Suprapubic skin (tissue), 4 donors: ENCODE measurements around the gene NR0B1. TPM values are rescaled to one million over a fixed set of nuclear protein-coding genes. Genes with fewer than 3 reads are reported as not detected.

Source experiments
- DNase-seq, 2 donors: peaks; one replicate each; pipeline ENCODE4 v3.0.0-alpha.2; 2019; ENCODE audit warnings: low spot score in 2 of 2
- H3K27ac ChIP-seq: fragments of 200-600 bp; sonication (generic); one replicate; pipeline ENCODE4 v1.5.1; 2019
- H3K27me3 ChIP-seq: fragments of 200-600 bp; sonication (generic); one replicate; pipeline ENCODE4 v1.5.1; 2019
- H3K36me3 ChIP-seq: fragments of 200-600 bp; sonication (generic); one replicate; pipeline ENCODE4 v1.5.1; 2019
- H3K4me1 ChIP-seq: fragments of 200-600 bp; sonication (generic); one replicate; pipeline ENCODE4 v1.5.1; 2019
- H3K4me3 ChIP-seq: fragments of 200-600 bp; sonication (generic); one replicate; pipeline ENCODE4 v1.5.1; 2019; ENCODE audit warnings: mild to moderate bottlenecking
- H3K9me3 ChIP-seq: fragments of 200-600 bp; sonication (generic); one replicate; pipeline ENCODE4 v1.5.1; 2019
- EP300 ChIP-seq: sonication (generic); formaldehyde crosslinking; IDR thresholded peaks from one replicate; pipeline ENCODE4 v1.6.1; 2017; ENCODE audit warnings: antibody characterized with exemption
- POLR2A ChIP-seq, 2 donors: fragments of 450-650 bp; IDR thresholded peaks; one replicate each; pipeline ENCODE4 v1.6.1; 2017; ENCODE audit warnings: antibody characterized with exemption in 2 of 2, mild to moderate bottlenecking in 2 of 2, moderate library complexity in 2 of 2
- POLR2AphosphoS5 ChIP-seq, 3 donors: sonication (generic); formaldehyde crosslinking; IDR thresholded peaks; one replicate each; pipeline ENCODE4 v1.6.1; 2017; ENCODE audit warnings: antibody characterized with exemption in 3 of 3
- WGBS: methylation state at CpG from one replicate; pipeline ENCODE4 v1.1.5; 2018; 5-methylcytosine and 5-hydroxymethylcytosine counted together
- total RNA-seq, 4 donors: library from RNA; depleted of rRNA; stranded (reverse); fragments of >200 nt; gene quantifications; one replicate each; pipeline ENCODE4 v1.1.0, GENCODE V29; 2016
- TF ChIP-seq, protein P1 (sequence below), 2 donors: fragments of 200-600 bp in 1 of 2; fragments of 450-650 bp in 1 of 2; sonication (generic) in 1 of 2; IDR thresholded peaks; one replicate each; pipeline ENCODE4 v1.5.1; 2016 to 2019; ENCODE audit warnings: antibody characterized with exemption in 2 of 2, mild to moderate bottlenecking in 1 of 2, moderate library complexity in 1 of 2

NR0B1 gene
- total RNA-seq, 4 donors from 2014 or later, result not detected

DNA sequence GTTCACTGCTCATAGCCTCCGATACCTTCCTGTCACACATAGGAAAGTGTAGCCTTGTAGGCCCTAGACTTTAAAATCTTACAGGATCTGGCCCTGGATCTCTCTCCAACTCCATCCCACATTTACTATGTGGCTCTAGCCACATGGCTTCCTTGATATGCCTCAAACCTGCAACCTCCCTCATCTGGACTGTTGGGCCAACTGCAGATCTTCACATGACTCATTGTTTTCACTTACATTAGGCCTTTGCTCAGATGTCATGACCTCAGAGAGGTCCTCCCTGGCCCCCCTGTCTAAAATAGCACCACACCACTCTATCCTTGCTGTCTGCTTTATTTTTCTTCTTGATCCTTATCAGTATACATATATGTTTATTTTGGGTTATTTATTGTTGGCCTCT lies 8.1 kb upstream of the NR0B1 start:
- DNase-seq, result no peak

DNA sequence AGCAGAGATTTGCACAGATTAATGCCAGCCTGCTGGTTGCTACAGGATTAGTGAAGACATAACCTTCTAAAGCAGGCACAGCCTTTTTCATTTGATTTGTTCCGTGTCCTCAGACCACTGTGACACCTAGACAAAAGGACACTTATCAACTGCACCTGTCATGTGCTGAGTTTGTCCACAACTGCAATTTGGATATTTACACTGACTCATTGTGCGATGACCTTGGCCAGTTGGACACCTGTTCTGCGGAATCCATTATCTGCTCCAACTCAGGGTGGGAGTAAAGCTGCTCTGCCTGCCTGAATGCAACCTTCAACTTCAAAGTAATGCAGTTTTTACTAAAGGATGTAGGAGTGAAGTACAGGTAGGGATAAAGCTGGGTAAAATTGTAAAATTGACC lies 4.1 kb upstream of the NR0B1 start:
- Histone ChIP-seq H3K4me1 (peaks cover 5% of the 10 kb centered on the region), H3K9me3 (no peaks in the 10 kb centered on the region), H3K4me3 (no peak overlapping the region), H3K27ac (no peak overlapping the region), H3K27me3 (peaks cover 11% of the 10 kb centered on the region), H3K36me3 (no peaks in the 10 kb centered on the region)
- WGBS, result 84% methylated on average over 3 of the region's 3 CpGs
- no peak for DNase-seq
- no peak for TF ChIP-seq POLR2AphosphoS5 (IDR thresholded peaks at IDR 0.05)
- TF ChIP-seq EP300, result no peak
- no peak for TF ChIP-seq POLR2A (IDR thresholded peaks at IDR 0.05)
- TF ChIP-seq, protein P1, sequence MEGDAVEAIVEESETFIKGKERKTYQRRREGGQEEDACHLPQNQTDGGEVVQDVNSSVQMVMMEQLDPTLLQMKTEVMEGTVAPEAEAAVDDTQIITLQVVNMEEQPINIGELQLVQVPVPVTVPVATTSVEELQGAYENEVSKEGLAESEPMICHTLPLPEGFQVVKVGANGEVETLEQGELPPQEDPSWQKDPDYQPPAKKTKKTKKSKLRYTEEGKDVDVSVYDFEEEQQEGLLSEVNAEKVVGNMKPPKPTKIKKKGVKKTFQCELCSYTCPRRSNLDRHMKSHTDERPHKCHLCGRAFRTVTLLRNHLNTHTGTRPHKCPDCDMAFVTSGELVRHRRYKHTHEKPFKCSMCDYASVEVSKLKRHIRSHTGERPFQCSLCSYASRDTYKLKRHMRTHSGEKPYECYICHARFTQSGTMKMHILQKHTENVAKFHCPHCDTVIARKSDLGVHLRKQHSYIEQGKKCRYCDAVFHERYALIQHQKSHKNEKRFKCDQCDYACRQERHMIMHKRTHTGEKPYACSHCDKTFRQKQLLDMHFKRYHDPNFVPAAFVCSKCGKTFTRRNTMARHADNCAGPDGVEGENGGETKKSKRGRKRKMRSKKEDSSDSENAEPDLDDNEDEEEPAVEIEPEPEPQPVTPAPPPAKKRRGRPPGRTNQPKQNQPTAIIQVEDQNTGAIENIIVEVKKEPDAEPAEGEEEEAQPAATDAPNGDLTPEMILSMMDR (IDR thresholded peaks at IDR 0.05), result no peak

More for the DNA sequence above, 8.1 kb upstream of the NR0B1 start:
- Histone ChIP-seq H3K36me3 (no peaks in the 10 kb centered on the region), H3K27me3 (no peaks in the 10 kb centered on the region), H3K4me1 (no peaks in the 10 kb centered on the region), H3K9me3 (no peaks in the 10 kb centered on the region), H3K27ac (no peak overlapping the region), H3K4me3 (no peak overlapping the region)
- no peak for TF ChIP-seq EP300
- no peak for TF ChIP-seq POLR2A (IDR thresholded peaks at IDR 0.05)
- TF ChIP-seq, protein P1 (IDR thresholded peaks at IDR 0.05), result no peak
- no peak for TF ChIP-seq POLR2AphosphoS5 (IDR thresholded peaks at IDR 0.05)
- WGBS, result 96% methylated on average over 1 of the region's 1 CpG

DNA sequence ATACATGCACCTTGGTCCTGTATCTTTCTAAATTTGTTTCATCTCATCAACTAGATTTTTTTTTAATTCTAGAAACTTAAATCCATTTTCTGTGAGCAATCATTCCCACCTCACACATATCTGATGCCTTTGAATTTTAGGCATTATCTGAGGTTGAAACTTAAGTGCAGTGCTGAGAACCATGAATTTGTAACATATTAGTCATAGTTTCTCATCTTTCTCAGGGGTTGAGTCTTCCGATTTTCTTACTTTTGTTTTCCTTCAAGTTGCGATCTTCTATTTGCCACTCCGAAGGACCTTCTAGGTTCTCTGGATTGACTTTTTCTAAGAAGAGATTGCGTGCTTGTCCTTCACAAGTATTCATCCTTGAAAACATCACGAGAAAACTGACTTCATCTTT lies 3.7 kb upstream of the NR0B1 start:
- no peak overlapping the region for H3K4me3 ChIP-seq
- peaks cover 15% of the 10 kb centered on the region for H3K27me3 ChIP-seq
- H3K4me1 ChIP-seq, result peaks cover 6% of the 10 kb centered on the region
- WGBS, result 84% methylated on average over 5 of the region's 5 CpGs
- no peak overlapping the region for H3K27ac ChIP-seq
- no peak for DNase-seq
- H3K9me3 ChIP-seq, result no peaks in the 10 kb centered on the region
- H3K36me3 ChIP-seq, result no peaks in the 10 kb centered on the region
- TF ChIP-seq EP300, result no peak
- TF ChIP-seq, protein P1 (IDR thresholded peaks at IDR 0.05), result no peak
- no peak for TF ChIP-seq POLR2A (IDR thresholded peaks at IDR 0.05)
- TF ChIP-seq POLR2AphosphoS5 (IDR thresholded peaks at IDR 0.05), result no peak

DNA sequence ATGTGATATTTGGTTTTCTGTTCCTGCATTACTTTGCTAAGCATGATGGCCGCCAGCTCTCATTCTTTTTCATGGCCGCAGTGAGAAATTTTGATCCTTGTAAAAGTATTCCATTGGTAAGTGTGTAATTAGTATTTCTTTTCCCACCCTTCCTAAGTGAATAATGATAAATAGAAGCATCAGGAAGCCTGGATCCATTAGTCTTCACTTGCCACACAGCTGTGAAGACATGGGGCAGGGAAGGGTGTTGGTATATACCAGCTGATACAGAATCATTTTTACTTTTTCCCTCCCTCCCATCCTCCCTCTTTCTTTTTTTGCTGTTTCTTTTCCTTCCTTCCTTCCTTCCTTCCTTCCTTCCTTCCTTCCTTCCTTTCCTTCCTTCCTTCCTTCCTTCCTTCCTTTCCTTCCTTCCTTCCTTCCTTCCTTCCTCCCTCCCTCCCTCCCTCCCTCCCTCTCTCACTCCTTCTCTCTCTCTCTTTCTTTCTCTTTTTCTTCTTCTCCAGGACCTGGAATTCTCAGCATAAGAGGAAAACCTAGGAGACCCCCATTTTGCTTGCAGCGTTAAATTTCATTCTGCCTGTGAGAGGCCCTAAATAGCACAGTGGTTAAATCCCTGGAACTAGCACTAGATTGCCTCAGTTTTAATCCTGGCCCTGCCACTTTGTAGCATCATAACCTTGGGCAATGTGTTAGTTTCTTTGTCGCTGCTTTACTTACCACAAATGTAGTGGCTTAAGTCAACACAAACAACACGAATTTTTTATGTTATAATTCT lies 1.4 kb upstream of the NR0B1 start:
- Histone ChIP-seq H3K36me3 (no peaks in the 10 kb centered on the region), H3K27ac (no peak overlapping the region), H3K9me3 (no peaks in the 10 kb centered on the region), H3K4me1 (peaks cover 6% of the 10 kb centered on the region), H3K27me3 (peaks cover 16% of the 10 kb centered on the region), H3K4me3 (no peak overlapping the region)
- TF ChIP-seq, protein P1 (IDR thresholded peaks at IDR 0.05), result no peak
- no peak for TF ChIP-seq EP300
- no peak for TF ChIP-seq POLR2AphosphoS5 (IDR thresholded peaks at IDR 0.05)
- TF ChIP-seq POLR2A (IDR thresholded peaks at IDR 0.05), result no peak
- WGBS, result 62% methylated on average over 5 of the region's 5 CpGs
- no peak for DNase-seq

DNA sequence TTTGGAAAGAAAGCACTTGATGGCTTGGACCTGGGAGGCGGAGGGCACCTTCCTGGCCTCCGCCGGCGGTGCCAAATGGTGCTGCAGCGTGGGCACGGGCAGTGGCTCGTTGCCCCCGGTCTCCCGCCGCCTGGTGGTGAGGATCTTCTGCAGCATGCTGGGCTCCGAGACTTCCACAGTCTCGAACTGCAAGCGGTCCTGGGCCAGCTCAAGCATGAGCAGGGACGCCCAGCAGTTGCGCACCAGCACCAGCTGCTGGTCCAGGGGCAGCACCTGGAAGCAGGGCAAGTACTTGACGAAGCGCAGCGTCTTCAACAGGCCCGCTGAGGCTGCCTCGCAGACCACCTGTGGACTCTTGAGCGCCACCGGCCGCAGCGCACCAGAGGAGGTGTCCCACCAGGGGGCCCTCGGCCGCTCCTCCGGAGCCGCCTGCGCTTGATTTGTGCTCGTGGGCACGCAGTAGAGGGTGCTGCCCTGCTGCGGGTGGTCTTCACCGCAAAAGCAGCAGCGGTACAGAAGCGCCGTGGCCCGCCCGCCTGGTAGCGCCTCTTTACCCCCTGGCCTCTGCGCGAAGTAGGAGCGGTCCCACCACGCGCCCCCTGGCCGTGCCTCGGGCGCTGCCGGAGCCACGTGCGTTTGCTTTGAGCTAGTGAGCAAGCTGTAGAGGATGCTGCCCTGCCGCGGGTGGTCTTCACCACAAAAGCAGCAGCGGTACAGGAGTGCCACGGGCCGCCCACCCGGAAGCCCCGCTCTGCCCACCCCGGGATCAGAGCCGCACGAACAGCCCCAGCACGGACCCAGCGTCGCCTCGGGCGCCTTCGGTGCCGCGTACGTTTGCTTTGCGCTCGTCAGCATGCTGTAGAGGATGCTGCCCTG lies 689 bp downstream of the NR0B1 start:
- Histone ChIP-seq H3K4me3 (peak overlapping the region; percentile 23), H3K36me3 (no peaks in the 10 kb centered on the region), H3K9me3 (no peaks in the 10 kb centered on the region), H3K27ac (no peak overlapping the region), H3K27me3 (peaks cover 16% of the 10 kb centered on the region), H3K4me1 (peaks cover 6% of the 10 kb centered on the region)
- DNase-seq, result no peak
- WGBS, result 36% methylated on average over 13 of the region's 71 CpGs
- TF ChIP-seq POLR2AphosphoS5 (IDR thresholded peaks at IDR 0.05) (no peak), EP300 (no peak), POLR2A (IDR thresholded peaks at IDR 0.05) (no peak)
- TF ChIP-seq, protein P1 (IDR thresholded peaks at IDR 0.05), result no peak
